Measurements from ENCODE around the gene HJURP. TPM values are rescaled to one million over a fixed set of nuclear protein-coding genes. Genes with fewer than 3 reads are reported as not detected.

The HJURP gene
- polyA plus RNA-seq, 3 donors, result not detected

DNA sequence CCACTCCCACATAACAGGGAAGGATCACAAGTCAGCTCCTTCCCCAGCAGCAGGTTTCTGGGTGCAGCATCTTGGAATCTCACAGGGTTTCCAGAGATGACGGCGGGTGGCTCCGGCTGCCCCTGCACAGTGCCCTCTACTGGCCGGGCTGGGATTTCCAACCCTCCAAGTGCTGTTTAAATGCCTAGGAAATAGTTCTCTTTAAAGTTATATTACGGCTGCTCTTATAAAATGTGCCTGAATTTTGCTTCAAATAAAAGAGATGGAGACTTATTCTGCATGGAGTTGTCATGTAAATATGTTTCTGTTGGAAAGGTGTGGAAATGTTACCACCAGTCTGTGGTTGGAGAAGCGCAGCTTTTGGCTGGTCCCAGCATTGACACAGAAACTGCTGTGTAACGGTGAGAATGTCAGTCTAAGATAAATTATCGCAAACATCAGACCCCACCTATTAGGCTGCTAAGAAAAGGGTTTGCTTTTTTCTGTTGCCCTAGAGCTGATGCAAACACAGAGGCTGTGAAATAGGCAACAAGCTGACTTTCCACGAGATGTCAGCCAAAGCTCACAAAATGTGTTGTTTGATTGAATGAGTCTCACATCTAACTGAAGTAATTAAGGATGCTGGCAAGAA is 3.3 kb upstream of the HJURP start:
- DNase-seq, result peak in 2 of 3 donors; percentile 32 to 43

DNA sequence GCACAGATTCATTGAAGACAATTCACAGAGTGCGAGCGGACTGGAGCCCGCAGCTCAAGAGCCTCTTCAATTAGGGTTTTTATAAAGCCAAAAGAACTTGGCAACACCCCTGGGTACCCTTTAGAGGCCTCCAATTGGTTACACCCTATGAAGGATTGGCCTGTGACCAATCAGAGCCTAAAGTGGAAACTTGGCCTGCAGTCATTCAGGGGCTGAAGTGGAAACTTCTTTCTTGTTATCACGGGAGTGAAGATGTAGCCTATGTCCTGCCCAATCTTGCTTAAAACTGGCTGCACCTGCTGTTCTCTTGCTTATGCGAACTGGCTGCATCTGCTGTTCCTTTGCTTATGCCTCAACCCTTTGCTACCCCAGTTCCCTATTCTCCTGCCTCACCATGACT is 1.8 kb upstream of the HJURP start:
- Histone ChIP-seq H4K20me1 (ENCODE audit: insufficient read depth, low read length) (no peaks in the 10 kb centered on the region), H3K9ac (ENCODE audit: insufficient read depth, low read length, poor library complexity, severe bottlenecking) (no peak overlapping the region), H3K27me3 (ENCODE audit: control insufficient read depth in 2 of 2, insufficient read depth in 2 of 2, low read length in 2 of 2) (no peaks in the 10 kb centered on the region), H3K9me3 (replicated peaks in 1 of 2; ENCODE audit: control insufficient read depth in 1 of 2, insufficient read depth in 1 of 2, low read length in 2 of 2) (no peaks in the 10 kb centered on the region), H3K79me2 (ENCODE audit: insufficient read depth, low read length) (peaks cover 33% of the 10 kb centered on the region), H3K36me3 (replicated peaks in 1 of 2; ENCODE audit: control insufficient read depth in 1 of 2, insufficient read depth in 2 of 2, low read length in 2 of 2) (no peaks in the 10 kb centered on the region), H3K4me3 (replicated peaks in 1 of 3; ENCODE audit: low read depth in 2 of 3, low read length in 3 of 3) (no peak overlapping the region), H3K27ac (ENCODE audit: low read depth in 1 of 2, low read length in 2 of 2) (no peak overlapping the region), H2AFZ (ENCODE audit: insufficient read depth, low read depth, low read length, poor library complexity, severe bottlenecking) (peak overlapping the region; percentile 98), H3K4me1 (ENCODE audit: control insufficient read depth in 1 of 2, insufficient read depth in 2 of 2, low read length in 2 of 2) (peaks cover 29 to 34% of the 10 kb centered on the region in 2 donors), H3K4me2 (replicated peaks; ENCODE audit: extremely low read depth, low read length, poor library complexity, severe bottlenecking) (no peak overlapping the region)
- Mint-ChIP-seq H3K4me3 (no peak overlapping the region), H3K27ac (no peak overlapping the region), H3K4me1 (peaks cover 40% of the 10 kb centered on the region), H3K36me3 (no peaks in the 10 kb centered on the region), H3K9me3 (no peaks in the 10 kb centered on the region), H3K27me3 (ENCODE audit: low read depth in 3 of 3) (peaks cover 2 to 6% (median 2%) of the 10 kb centered on the region in 3 donors)
- TF ChIP-seq, protein P1, sequence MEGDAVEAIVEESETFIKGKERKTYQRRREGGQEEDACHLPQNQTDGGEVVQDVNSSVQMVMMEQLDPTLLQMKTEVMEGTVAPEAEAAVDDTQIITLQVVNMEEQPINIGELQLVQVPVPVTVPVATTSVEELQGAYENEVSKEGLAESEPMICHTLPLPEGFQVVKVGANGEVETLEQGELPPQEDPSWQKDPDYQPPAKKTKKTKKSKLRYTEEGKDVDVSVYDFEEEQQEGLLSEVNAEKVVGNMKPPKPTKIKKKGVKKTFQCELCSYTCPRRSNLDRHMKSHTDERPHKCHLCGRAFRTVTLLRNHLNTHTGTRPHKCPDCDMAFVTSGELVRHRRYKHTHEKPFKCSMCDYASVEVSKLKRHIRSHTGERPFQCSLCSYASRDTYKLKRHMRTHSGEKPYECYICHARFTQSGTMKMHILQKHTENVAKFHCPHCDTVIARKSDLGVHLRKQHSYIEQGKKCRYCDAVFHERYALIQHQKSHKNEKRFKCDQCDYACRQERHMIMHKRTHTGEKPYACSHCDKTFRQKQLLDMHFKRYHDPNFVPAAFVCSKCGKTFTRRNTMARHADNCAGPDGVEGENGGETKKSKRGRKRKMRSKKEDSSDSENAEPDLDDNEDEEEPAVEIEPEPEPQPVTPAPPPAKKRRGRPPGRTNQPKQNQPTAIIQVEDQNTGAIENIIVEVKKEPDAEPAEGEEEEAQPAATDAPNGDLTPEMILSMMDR (IDR thresholded peaks at IDR 0.05), result no peak
- intact Hi-C loops (cut with micrococcal nuclease), result loop anchor here in 1 of 2 donors (10.0 kb wide), 1 partner anchor 639 kb away; the partner anchor contains the start of gene ARL4C
- WGBS (ENCODE audit: insufficient coverage), result 94% methylated on average over 5 of the region's 5 CpGs
- no peak for DNase-seq

More for the DNA sequence above, 3.3 kb upstream of the HJURP start:
- Histone ChIP-seq H3K36me3 (replicated peaks in 1 of 2; ENCODE audit: control insufficient read depth in 1 of 2, insufficient read depth in 2 of 2, low read length in 2 of 2) (no peaks in the 10 kb centered on the region), H3K27ac (ENCODE audit: low read depth in 1 of 2, low read length in 2 of 2) (no peak overlapping the region), H3K9ac (ENCODE audit: insufficient read depth, low read length, poor library complexity, severe bottlenecking) (no peak overlapping the region), H4K20me1 (ENCODE audit: insufficient read depth, low read length) (no peaks in the 10 kb centered on the region), H3K4me2 (replicated peaks; ENCODE audit: extremely low read depth, low read length, poor library complexity, severe bottlenecking) (peak overlapping the region; percentile 16), H3K9me3 (replicated peaks in 1 of 2; ENCODE audit: control insufficient read depth in 1 of 2, insufficient read depth in 1 of 2, low read length in 2 of 2) (no peaks in the 10 kb centered on the region), H3K4me3 (replicated peaks in 1 of 3; ENCODE audit: low read depth in 2 of 3, low read length in 3 of 3) (no peak overlapping the region), H2AFZ (ENCODE audit: insufficient read depth, low read depth, low read length, poor library complexity, severe bottlenecking) (peak overlapping the region; percentile 23), H3K27me3 (ENCODE audit: control insufficient read depth in 2 of 2, insufficient read depth in 2 of 2, low read length in 2 of 2) (no peaks in the 10 kb centered on the region), H3K4me1 (ENCODE audit: control insufficient read depth in 1 of 2, insufficient read depth in 2 of 2, low read length in 2 of 2) (peaks cover 21 to 24% of the 10 kb centered on the region in 2 donors), H3K79me2 (ENCODE audit: insufficient read depth, low read length) (peaks cover 19% of the 10 kb centered on the region)
- Mint-ChIP-seq H3K4me3 (peak overlapping the region in 1 of 2 donors; percentile 42), H3K9me3 (no peaks in the 10 kb centered on the region), H3K27me3 (ENCODE audit: low read depth in 3 of 3) (peaks cover 2 to 7% (median 4%) of the 10 kb centered on the region in 3 donors), H3K27ac (peak overlapping the region in 1 of 7 donors; percentile 18), H3K36me3 (no peaks in the 10 kb centered on the region), H3K4me1 (peaks cover 29% of the 10 kb centered on the region)
- intact Hi-C loops (cut with micrococcal nuclease), result loop anchor here in 1 of 2 donors (10.0 kb wide), 1 partner anchor 637 kb away; the partner anchor contains the start of gene ARL4C
- TF ChIP-seq, protein P1 (IDR thresholded peaks at IDR 0.05), result peak; percentile 90
- 13% methylated on average over 2 of the region's 9 CpGs for WGBS (ENCODE audit: insufficient coverage)
